ENCODE data around the gene ALOXE3.

Gene ALOXE3

DNA sequence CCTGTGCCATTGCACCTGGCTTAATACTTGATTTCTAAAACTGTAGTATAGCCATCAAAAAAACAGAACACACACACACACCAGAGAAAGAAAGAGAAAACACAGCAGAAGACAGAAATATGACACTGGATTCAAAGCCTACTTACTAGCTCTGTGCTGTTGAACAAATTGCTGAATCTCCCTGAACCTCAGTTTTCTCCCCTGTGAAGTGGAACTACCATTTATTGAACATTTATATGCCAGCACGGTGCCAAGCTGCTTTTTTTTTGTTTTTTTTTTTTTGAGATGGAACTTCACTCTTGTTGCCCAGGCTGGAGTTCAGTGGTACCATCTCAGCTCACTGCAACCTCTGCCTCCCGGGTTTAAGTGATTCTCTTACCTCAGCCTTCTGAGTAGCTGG, 17.6 kb downstream of the ALOXE3 start:
- no peak for DNase-seq (ENCODE audit: low read depth)
- H3K4me3 ChIP-seq (ENCODE audit: low read depth, low read length), result no peak overlapping the region
- no peak for TF ChIP-seq CTCF (conservative IDR thresholded peaks at IDR 0.05; ENCODE audit: low read depth, low read length)

DNA sequence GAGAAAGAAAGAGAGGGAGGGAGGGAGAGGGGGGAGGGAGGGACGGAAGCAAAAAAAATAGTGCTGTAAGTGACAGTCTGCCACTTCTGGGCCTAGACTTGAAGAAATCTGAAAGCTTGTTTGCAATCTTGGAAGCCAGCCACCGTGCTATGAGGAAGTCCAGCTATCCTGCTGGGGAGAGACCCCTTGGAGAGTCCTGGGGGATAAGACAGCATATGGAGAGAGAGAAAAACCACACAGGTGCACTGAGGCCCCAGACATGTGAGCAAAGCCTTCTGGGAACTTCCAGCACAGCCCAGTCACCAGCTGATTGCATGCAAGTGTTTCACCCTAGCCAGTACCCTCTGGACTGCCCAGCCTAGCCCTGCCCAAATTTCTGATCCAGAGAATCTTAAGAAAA, 18.2 kb downstream of the ALOXE3 start:
- no peak for DNase-seq (ENCODE audit: low read depth)
- no peak for TF ChIP-seq CTCF (conservative IDR thresholded peaks at IDR 0.05; ENCODE audit: low read depth, low read length)
- no peak overlapping the region for H3K4me3 ChIP-seq (ENCODE audit: low read depth, low read length)

DNA sequence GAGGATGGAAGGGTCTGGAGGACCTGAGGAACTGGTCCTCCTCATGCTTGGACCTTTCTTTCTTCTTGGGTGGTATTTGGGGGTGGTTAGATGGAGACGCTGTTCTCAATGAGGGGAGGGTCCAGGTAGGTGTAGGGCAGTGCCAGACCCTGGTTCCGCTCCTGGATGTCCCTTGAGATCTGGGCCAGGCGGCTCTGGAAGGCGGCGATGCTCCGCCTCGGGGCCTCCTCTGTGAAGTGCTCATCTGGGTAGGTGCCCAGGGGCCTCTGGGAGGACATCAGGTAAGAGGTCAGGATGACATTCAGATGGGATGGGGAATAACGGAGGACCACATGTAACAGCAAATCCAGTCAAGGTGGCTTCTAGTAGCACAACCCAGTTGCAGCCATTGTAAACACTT, 21.8 kb downstream of the ALOXE3 start:
- H3K4me3 ChIP-seq (ENCODE audit: low read depth, low read length), result no peak overlapping the region
- no peak for TF ChIP-seq CTCF (conservative IDR thresholded peaks at IDR 0.05; ENCODE audit: low read depth, low read length)
- no peak for DNase-seq (ENCODE audit: low read depth)

DNA sequence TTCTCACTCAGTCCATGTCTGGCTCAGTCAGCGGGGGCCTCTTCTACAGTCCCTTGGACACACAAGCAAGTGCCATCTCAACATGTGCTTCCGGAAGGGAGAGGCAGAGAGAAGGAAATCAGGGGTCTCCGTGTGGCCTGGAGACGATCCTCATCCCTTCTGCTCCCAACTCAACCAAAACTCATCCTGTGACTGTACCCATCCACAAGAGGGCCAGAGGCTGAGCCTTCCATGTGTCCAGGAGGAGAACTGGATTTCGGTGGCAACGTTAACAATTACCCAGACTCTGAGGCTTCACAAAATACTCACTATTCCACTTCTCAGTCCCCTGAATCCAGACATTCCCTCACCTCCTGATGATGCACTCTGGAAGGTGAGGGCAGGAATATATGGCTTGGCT, 23.0 kb downstream of the ALOXE3 start:
- H3K4me3 ChIP-seq (ENCODE audit: low read depth, low read length), result no peak overlapping the region
- TF ChIP-seq CTCF (conservative IDR thresholded peaks at IDR 0.05; ENCODE audit: low read depth, low read length), result peak; percentile 10
- no peak for DNase-seq (ENCODE audit: low read depth)

DNA sequence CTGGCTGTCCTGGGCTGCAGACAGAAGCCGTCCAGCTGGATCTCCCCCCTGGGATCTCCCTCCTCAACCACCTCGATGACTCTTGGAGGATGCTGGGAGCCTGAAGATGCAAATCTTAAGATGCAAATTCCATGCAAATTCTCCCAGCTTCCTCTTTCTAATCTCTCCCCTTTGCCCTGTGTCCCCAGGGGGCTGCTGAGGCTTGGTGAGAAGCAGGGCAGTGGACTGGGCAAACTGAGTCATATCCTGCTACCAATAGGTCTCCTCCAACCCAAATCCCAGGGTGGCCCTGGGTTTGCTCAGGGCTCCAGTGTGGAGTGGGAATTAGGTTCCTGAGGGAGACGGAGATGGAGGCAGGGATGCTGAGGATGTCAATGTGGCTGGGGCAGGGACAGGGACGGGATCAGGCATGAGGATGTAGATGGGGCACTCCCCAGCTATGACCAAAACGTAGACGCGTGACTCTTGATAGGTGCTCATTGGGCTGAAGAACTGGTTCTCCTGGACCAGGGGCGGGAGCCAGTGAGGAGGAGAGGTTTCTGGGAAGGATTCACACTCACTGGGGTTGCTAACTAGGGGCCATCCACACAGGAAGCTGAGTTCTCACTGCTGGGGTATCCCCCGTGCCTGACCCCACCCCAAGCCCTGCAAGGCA, 27.2 kb downstream of the ALOXE3 start:
- no peak for TF ChIP-seq CTCF (conservative IDR thresholded peaks at IDR 0.05; ENCODE audit: low read depth, low read length)
- no peak overlapping the region for H3K4me3 ChIP-seq (ENCODE audit: low read depth, low read length)
- no peak for DNase-seq (ENCODE audit: low read depth)

DNA sequence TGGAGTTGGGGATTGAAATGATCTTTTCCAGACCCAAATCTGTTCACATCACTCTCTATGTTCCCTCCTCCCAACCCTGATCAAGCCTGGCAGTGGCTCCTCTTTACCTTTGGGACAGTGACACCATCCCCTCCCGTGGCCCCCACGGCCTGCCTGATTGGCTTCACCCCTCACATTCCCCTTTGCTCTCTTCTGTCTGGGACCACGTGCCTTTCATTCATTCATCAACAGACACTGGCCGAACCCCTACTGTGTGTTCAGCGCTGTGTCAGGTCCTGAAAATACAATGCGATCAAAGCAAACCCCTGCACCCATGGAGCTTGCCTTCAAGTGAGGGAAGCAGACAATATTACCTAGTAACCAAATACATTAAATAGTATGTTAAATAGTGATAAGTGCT, 28.6 kb downstream of the ALOXE3 start:
- TF ChIP-seq CTCF (conservative IDR thresholded peaks at IDR 0.05; ENCODE audit: low read depth, low read length), result no peak

GRCh38 chr17:8087952-8088230, 30.4 kb downstream of the ALOXE3 start:
- DNase-seq (ENCODE audit: low read depth), result no peak

More for the DNA sequence above, 28.6 kb downstream of the ALOXE3 start:
- no peak overlapping the region for H3K4me3 ChIP-seq (ENCODE audit: low read depth, low read length)
- no peak for DNase-seq (ENCODE audit: low read depth)

More at GRCh38 chr17:8087952-8088230, 30.4 kb downstream of the ALOXE3 start:
- TF ChIP-seq CTCF (conservative IDR thresholded peaks at IDR 0.05; ENCODE audit: low read depth, low read length), result no peak
- no peak overlapping the region for H3K4me3 ChIP-seq (ENCODE audit: low read depth, low read length)
